Pancreas (tissue), 10 donors: Measurements from ENCODE around the gene INPP4B. TPM values are rescaled to one million over a fixed set of nuclear protein-coding genes. Genes with fewer than 3 reads are reported as not detected.

Experiments
- ATAC-seq, 4 donors: fragments of 200-7000 bp; cut with Tn5 transposase; one replicate each; pipeline versions ENCODE4 v1.8.0 to v1.9.1; 2020; ENCODE audit warnings: mild to moderate bottlenecking in 4 of 4, moderate library complexity in 4 of 4
- DNase-seq, 6 donors: peaks; one replicate each; pipeline ENCODE4 v3.0.0-alpha.2; 2020
- FAIRE-seq: peaks from 2 replicates; lab custom pipeline; 2012; peaks lifted over from hg19 to GRCh38; lab: Jason Lieb, UNC
- H3K27ac ChIP-seq, 4 donors: fragments of 200-600 bp; sonication (generic); 1 replicate in 3 of 4; 2 replicates in 1 of 4; pipeline versions ENCODE4 v1.5.0 to v1.8.0; 2020
- H3K27me3 ChIP-seq, 4 donors: fragments of 200-600 bp; one replicate each; pipeline ENCODE4 v1.8.0; 2021
- H3K36me3 ChIP-seq, 3 donors: fragments of 200-600 bp; sonication (generic) in 1 of 3; one replicate each; pipeline versions ENCODE4 v1.5.0 to v1.8.0; 2020 to 2021
- H3K4me1 ChIP-seq, 3 donors: fragments of 200-600 bp; one replicate each; pipeline ENCODE4 v1.8.0; 2021
- H3K4me3 ChIP-seq, 4 donors: fragments of 200-600 bp; sonication (generic) in 2 of 4; one replicate each; pipeline versions ENCODE4 v1.5.0 to v1.8.0; 2020 to 2021
- H3K9me3 ChIP-seq, 4 donors: fragments of 200-600 bp; one replicate each; pipeline ENCODE4 v1.8.0; 2021
- WGBS, 2 donors: extraction: QIAGEN DNeasy Blood & Tissue Kit; methylation state at CpG; one replicate each; pipeline ENCODE4 v1.1.7; 2013; 5-methylcytosine and 5-hydroxymethylcytosine counted together
- intact Hi-C, 3 donors: fragments of 100-400 bp; cut with DNase I; formaldehyde crosslinking; loops; one replicate each; pipeline versions ENCODE4 v1.11.1 to v1.14.2; 2022
- polyA plus RNA-seq, 2 donors: library from polyadenylated mRNA; stranded (reverse); fragments of 200-250 nt; gene quantifications; one replicate each; pipeline ENCODE4 v1.2.3, GENCODE V29; 2013
- total RNA-seq, 6 donors: library from RNA; stranded (reverse); fragmentation: NEBNext Ultra II Directional in 4 of 6; extraction: Animal tissue kit (Norgen Biotek cat#: 25700) in 4 of 6; gene quantifications; one replicate each; pipeline versions ENCODE4 v1.2.1 to v1.2.4, GENCODE V29; 2021 to 2023
- TF ChIP-seq, protein P1 (sequence below), 4 donors: fragments of 200-600 bp; sonication (generic) in 3 of 4; IDR thresholded peaks; one replicate each; pipeline versions ENCODE4 v1.5.0 to v1.8.0; 2021; ENCODE audit warnings: antibody characterized with exemption in 4 of 4
- donor health status: healthy with polysubstance abuse.
- donor health status: DM: no; HTN: no; CAD: no; lungs with moderate emphysema.
- donor health status: DM: no; HTN: no; CAD: no.
- donor health status: control.
- donor health status: control.
- donor health status: Bipolar disorder and iron deficiency.
- donor health status: DM: yes; HTN: yes; CAD: no.
- donor health status: DM: no; HTN: no; CAD: no.
- donor health status: DM: no; HTN: no; CAD: no.
- donor health status: DM: yes; HTN: yes; CAD: no.

The INPP4B gene
- total and polyA plus RNA-seq, 8 donors, result 1.2 to 12.9 (median 5.5) TPM

DNA sequence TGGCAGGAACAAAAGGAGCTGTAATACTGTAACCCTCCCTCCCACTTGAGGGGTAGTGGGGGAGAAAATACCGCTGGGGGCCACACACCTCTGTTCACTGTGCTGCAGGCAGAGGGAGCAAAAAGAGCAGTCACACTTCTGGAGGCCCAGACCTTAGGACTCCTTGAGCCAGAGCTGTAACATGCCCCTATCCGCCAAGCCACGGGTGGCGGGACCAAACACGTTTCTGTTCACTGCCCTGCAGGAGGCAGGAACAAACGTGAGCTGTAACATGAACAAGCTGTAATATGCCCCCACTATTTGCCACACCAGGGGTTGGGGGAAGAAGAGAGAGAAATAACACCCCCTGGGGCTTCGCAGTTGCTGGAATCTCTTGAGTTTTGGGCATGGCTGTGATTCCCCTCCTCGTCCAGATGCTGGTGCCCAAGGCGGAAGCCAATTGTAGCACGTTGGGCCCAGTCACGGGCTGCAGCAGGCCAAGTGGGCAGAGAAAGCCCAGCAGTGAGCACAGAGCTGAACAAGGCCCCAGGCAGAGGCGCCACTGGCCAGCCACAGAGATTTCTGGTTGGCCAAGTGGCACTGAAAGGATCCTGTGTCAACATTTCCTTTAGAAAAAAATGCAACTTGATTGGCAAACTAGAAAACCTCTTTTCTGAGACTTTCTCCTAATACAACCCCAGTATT lies 509.7 kb downstream of the INPP4B start:
- intact Hi-C loops, result no loop called here
- 93 to 96% methylated on average over 12 of the region's 12 CpGs for WGBS, 2 donors

DNA sequence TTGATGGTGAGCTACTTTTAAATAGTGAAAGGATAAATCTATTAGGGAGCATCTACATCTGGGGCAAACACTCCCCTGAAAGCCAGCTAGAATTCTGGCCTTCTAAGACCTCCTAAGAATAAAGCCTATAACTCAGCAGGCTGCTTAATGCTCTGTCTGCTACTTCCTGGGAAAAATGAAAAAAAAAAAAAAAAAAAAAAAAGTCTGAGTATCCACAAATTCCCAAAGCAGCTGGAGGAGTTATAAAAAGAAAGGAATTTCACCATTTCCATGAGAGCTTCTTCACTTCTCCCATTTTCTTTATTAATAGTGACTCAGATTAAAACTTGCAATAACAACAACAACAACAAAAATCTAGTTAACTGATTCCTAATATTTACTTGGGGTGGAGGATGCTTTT lies 511.2 kb downstream of the INPP4B start:
- DNase-seq, result no peak
- FAIRE-seq, result no peak
- Histone ChIP-seq H3K36me3 (no peaks in the 10 kb centered on the region), H3K4me1 (no peaks in the 10 kb centered on the region), H3K27ac (no peak overlapping the region), H3K27me3 (no peaks in the 10 kb centered on the region), H3K4me3 (no peak overlapping the region), H3K9me3 (no peaks in the 10 kb centered on the region)
- intact Hi-C loops, result no loop called here
- ATAC-seq, result no peak
- TF ChIP-seq, protein P1, sequence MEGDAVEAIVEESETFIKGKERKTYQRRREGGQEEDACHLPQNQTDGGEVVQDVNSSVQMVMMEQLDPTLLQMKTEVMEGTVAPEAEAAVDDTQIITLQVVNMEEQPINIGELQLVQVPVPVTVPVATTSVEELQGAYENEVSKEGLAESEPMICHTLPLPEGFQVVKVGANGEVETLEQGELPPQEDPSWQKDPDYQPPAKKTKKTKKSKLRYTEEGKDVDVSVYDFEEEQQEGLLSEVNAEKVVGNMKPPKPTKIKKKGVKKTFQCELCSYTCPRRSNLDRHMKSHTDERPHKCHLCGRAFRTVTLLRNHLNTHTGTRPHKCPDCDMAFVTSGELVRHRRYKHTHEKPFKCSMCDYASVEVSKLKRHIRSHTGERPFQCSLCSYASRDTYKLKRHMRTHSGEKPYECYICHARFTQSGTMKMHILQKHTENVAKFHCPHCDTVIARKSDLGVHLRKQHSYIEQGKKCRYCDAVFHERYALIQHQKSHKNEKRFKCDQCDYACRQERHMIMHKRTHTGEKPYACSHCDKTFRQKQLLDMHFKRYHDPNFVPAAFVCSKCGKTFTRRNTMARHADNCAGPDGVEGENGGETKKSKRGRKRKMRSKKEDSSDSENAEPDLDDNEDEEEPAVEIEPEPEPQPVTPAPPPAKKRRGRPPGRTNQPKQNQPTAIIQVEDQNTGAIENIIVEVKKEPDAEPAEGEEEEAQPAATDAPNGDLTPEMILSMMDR (IDR thresholded peaks at IDR 0.05), result no peak

More for the DNA sequence above, 509.7 kb downstream of the INPP4B start:
- H3K4me1 ChIP-seq, result no peaks in the 10 kb centered on the region
- no peaks in the 10 kb centered on the region for H3K36me3 ChIP-seq
- no peak for FAIRE-seq
- H3K27me3 ChIP-seq, result no peaks in the 10 kb centered on the region
- H3K27ac ChIP-seq, result no peak overlapping the region
- peak in 1 of 6 donors; percentile 27 for DNase-seq
- no peak overlapping the region for H3K4me3 ChIP-seq
- H3K9me3 ChIP-seq, result no peaks in the 10 kb centered on the region
- TF ChIP-seq, protein P1 (IDR thresholded peaks at IDR 0.05), result no peak
- ATAC-seq, result no peak

DNA sequence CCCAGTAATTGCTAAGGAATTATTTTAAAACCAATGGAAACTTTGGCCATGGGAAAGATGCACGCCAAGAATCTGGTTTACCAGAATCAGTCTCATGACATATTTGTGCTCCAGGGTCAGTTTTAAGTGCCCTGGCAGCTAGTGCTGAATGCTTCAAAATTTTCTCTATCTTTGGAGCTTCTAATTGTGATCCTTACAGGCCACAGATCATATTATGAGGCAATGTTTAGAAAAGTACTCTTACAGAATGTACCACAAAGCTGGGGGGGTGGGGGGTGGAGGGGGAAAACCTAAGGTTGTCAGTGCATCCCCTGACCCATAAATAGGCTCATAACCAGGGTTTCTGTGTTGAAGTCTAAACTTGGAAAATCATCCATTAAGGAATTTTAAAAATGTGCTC lies 514.5 kb downstream of the INPP4B start:
- WGBS, 2 donors, result 89 to 90% methylated on average over 1 of the region's 1 CpG
- FAIRE-seq, result no peak
- TF ChIP-seq, protein P1 (IDR thresholded peaks at IDR 0.05), result no peak
- no peaks in the 10 kb centered on the region for H3K27me3 ChIP-seq
- no peak overlapping the region for H3K27ac ChIP-seq
- no peaks in the 10 kb centered on the region for H3K36me3 ChIP-seq
- H3K4me3 ChIP-seq, result no peak overlapping the region
- no peak for DNase-seq
- no peaks in the 10 kb centered on the region for H3K4me1 ChIP-seq
- intact Hi-C loops, result no loop called here
- no peaks in the 10 kb centered on the region for H3K9me3 ChIP-seq
- peak in 2 of 4 donors; percentile 19 to 38 for ATAC-seq

DNA sequence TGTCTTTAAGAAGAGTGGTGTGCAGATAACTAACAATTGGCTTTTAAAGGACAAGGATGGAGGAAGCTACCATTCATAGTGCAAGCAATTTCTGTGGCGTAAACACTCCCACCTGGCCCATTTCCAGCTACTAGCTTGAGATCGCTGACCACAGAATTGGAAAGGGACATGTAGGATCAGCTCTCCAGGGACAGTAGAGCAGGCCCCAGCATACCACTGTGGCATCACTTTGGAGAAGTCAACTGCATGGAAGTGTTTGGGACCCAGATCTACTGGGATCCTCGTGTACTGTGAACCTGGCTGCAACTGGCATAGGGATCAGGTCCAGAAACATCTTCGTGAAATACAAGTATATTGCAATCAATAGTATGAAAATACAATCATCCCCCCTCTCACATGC lies 515.0 kb downstream of the INPP4B start:
- Histone ChIP-seq H3K4me1 (no peaks in the 10 kb centered on the region), H3K27ac (no peak overlapping the region), H3K4me3 (no peak overlapping the region), H3K36me3 (no peaks in the 10 kb centered on the region), H3K27me3 (no peaks in the 10 kb centered on the region), H3K9me3 (no peaks in the 10 kb centered on the region)
- peak in 1 of 6 donors; percentile 7 for DNase-seq
- no peak for FAIRE-seq
- ATAC-seq, result peak in 2 of 4 donors; percentile 21 to 39
- intact Hi-C loops, result no loop called here
- 81 to 84% methylated on average over 4 of the region's 4 CpGs for WGBS, 2 donors
- TF ChIP-seq, protein P1 (IDR thresholded peaks at IDR 0.05), result no peak

DNA sequence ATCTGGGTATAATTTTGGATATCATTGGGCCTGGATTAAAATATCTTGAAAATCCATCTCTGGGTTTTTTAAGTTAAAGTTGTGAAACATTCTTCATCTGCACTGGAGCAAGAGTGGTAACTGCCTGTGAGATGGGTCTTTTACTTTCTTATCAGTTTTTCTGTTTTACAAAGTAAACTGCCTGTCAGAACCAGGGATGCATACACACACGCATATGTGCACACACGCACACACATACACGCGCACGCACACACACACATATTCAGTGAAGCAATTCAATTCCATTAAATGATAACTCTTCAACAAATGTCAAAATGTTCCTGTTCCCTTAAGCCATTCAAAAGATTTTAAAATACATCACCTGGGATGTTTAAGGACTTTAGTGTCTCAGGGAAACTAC lies 515.8 kb downstream of the INPP4B start:
- 91 to 92% methylated on average over 5 of the region's 5 CpGs for WGBS, 2 donors
- Histone ChIP-seq H3K4me3 (no peak overlapping the region), H3K9me3 (no peaks in the 10 kb centered on the region), H3K27me3 (no peaks in the 10 kb centered on the region), H3K36me3 (no peaks in the 10 kb centered on the region), H3K27ac (no peak overlapping the region), H3K4me1 (no peaks in the 10 kb centered on the region)
- TF ChIP-seq, protein P1 (IDR thresholded peaks at IDR 0.05), result no peak
- no peak for ATAC-seq
- DNase-seq, result no peak
- intact Hi-C loops, result no loop called here
- no peak for FAIRE-seq
